NCI-H2196 (cell line): ENCODE data around the gene PAPLN.

Source experiments
- DNase-seq: peaks from one replicate; lab custom pipeline; 2025; ENCODE audit not compliant: unreplicated experiment; lab: John Stamatoyannopoulos, UW

PAPLN gene

DNA sequence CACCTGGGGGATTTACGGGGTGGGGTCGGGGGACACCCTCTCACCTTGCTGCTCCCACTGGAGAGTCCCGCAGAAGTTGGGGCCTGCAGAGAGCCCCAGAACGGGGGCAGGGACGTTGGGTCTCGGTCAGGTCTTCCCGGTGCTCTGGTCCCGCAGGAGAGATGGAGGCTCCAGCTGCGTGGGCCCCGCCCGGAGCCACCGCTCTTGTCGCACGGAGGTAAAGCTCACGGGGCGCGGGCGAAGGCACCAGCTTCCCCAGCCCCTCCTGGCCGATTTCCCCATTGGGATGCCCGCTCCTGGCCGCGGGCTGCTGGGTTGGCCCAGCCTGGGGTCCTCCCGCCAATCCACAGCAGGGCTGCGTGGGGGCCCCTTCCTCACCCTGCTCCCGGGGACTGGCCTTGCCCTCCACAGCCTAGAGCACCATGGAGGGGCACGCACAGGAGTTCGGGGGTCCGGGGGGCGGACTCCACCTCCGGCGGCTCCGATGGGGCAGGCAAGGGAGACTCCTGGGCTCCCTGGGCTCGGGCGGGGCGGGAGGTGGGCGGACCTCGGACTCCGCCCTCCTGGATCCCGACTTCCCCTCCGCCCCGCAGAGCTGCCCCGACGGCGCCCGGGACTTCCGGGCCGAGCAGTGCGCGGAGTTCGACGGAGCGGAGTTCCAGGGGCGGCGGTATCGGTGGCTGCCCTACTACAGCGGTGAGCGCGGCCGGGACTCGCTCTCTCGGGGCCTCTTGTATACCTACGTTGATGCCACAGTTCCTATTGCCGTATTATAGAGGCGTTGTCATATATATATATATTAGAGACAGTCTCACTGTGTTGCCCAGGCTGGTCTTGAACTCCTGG, 8.4 kb downstream of the PAPLN start:
- peak; percentile 19 for DNase-seq

DNA sequence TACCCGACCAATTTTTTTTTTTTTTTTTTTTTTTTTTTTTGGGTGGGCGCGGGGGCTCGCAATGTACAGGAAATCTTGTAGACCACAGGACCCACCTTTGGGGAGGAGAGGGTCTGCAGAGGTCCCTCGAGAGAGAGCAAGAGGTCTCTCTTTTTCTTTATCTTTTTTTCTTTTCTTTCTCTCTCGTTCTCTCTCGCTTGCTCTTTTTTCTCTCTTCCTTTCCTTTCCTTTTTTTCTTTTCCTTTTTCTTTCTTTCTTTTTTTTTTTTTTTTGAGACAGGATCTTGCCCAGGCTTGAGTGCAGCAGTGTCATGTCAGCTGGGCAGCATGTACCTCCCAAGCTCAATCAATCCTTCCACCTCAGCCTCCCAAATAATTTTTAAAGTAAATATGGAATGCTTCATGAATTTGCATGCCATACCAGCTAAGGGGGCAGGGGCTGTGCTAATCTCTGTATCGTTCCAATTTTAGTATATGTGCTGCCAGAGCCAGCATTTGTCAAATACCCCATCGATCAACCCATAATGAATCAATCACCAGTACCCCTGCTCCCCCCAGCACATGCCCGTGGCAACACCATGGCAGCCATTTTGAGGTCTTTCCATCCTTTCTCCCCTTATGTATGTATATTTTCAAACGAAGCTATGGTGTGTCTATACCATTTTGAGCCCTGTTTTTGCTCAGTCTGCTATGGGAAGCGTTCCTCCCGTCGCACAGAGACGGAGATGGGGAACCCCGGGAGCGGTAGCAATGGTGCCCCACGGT, 9.3 kb downstream of the PAPLN start:
- DNase-seq = no peak

DNA sequence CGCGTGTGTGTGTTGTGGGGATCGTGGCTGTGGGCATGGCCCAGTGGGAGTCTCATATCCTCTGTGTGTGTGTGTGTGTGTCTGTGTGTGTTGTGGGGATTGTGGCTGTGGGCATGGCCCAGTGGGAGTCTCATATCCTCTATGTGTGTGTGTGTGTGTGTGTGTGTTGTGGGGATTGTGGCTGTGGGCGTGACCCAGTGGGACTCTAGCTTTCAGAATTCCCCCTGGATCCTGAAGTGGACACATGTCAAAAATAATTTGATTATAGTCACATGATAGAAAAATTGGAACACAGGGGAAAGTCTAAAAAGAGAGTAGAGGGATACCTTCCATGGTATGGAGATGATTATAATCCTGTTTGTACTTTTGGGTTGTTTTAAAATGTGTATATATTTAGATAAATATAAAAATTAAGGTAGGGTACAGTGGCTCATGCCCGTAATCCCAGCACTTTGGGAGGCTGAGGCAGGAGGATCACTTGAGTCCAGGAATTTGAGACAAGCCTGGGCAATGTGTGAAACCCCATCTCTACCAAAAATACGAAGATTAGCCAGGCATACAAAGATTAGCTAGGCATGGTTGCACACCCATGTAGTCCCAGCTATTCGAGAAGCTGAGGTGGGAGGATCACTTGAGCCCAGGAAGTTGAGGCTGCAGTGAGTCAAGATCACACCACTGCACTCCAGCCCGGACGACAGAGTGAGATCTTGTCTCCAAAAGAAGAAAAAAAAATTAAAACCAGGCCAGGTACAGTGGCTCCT, 11.0 kb downstream of the PAPLN start:
- no peak for DNase-seq

DNA sequence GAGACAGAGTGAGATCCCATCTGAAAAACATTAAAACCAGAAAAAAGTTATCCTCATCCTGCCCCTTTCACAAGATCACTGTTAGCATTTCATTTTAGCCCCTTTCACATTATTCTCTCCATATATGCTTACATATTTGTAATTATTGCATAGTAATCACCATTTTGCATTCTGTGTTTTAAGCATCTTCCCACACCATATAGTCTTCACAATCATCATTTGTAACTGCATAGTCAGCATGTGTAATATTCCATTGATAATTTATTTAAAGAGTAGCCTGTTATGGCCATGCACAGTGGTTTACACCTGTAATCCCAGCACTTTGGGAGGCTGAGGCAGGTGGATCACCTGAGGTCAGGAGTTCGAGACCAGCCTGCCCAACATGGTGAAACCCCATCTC, 11.8 kb downstream of the PAPLN start:
- no peak for DNase-seq

DNA sequence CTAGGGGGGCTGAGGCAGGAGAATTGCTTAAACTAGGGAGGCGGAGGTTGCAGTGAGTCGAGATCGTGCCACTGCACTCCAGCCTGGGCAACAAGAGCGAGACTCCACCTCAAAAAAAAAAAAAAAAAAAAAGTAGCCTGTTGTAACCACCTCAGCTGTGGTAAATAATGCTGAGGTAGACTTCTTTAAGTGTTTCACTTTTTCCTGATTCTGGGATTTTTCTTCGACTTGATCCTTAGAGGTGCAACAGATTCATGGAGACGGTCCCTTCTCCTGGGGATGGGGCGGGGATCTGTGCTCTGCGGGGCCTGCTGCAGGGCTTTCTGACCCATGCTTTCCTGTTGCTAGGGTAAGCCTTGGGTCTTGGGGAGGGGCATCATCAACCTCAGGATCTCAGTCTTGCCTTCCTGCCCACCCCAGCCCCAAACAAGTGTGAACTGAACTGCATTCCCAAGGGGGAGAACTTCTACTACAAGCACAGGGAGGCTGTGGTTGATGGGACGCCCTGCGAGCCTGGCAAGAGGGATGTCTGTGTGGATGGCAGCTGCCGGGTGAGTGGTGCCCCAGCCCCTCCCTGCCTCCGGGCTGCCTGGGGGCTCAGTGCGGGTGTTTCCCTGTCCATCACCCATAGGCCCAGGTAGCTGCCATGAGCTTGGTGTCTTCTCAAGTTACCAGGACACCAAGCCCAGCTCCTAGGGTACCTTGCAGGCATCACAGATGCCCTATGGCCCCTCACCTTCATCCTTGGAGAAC, 12.4 kb downstream of the PAPLN start:
- no peak for DNase-seq

DNA sequence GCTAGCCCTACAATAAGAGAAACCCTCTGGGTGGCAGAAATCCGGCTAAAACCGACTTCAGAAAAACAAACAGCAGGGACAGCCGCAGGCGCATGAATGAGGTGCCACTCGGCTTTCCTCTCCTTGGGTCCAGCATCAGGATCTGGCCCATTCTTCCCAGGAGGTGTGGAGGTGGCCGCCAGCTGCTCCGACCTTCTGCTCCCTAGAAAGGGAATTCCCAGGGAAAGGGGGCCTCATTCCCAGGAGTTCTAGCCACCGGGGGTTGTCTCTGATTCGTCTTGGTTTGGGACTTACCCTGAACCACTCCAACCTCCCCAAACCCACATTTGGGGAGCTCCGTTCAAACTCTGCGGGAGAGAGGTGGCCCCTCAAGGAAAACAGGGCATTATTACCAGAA, 13.0 kb downstream of the PAPLN start:
- DNase-seq = no peak

DNA sequence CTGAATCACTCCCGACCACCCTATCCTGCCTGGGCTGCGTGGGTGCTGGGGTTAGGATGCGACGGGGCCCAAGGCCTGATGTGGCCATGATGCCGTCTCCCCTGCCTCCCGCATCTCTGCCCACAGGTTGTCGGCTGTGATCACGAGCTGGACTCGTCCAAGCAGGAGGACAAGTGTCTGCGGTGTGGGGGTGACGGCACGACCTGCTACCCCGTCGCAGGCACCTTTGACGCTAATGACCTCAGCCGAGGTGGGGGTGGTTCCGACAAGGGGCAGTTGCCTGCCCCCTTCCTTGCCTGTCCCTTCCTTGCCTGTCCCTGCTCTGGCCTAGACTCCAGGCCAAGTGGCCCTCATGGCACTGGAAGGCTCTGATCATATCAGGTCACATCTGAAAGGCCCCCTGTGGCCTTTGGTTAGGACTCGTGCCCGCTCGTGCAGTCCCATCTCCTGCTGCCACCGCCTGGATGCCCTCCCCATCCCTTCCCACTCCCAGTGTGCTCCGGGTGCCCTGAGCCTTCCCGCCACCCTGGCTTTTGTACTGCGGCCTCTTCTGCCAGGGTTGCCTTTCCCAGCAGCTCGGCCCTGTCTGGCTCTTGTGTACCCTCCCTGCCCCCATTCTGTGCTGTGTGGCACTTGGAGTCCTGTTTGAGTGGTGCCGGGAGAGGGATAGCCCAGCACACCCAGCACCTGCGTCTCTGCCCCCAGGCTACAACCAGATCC, 13.6 kb downstream of the PAPLN start:
- peak; percentile 56 for DNase-seq

DNA sequence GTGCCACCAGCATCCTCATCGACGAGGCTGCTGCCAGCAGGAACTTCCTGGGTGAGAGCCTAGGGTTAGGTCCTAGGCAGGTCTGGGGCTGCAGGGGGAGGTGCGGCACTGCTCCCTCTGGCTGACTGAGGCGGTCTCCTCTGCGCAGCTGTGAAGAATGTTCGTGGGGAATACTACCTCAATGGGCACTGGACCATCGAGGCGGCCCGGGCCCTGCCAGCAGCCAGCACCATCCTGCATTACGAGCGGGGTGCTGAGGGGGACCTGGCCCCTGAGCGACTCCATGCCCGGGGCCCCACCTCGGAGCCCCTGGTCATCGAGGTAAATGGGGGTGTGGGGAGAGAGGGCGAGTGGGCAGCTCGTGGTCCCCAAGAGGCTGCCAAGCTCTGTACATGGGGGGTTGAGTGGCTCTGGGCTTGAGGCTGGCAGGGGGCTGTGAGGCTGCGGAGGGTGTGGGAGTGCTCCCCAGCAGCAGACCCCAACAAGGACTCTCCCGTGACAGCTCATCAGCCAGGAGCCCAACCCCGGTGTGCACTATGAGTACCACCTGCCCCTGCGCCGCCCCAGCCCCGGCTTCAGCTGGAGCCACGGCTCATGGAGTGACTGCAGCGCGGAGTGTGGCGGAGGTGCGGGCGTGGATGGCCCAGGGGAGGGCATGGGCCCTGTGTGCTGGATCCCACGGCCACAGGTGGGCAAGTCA, 14.4 kb downstream of the PAPLN start:
- no peak for DNase-seq

DNA sequence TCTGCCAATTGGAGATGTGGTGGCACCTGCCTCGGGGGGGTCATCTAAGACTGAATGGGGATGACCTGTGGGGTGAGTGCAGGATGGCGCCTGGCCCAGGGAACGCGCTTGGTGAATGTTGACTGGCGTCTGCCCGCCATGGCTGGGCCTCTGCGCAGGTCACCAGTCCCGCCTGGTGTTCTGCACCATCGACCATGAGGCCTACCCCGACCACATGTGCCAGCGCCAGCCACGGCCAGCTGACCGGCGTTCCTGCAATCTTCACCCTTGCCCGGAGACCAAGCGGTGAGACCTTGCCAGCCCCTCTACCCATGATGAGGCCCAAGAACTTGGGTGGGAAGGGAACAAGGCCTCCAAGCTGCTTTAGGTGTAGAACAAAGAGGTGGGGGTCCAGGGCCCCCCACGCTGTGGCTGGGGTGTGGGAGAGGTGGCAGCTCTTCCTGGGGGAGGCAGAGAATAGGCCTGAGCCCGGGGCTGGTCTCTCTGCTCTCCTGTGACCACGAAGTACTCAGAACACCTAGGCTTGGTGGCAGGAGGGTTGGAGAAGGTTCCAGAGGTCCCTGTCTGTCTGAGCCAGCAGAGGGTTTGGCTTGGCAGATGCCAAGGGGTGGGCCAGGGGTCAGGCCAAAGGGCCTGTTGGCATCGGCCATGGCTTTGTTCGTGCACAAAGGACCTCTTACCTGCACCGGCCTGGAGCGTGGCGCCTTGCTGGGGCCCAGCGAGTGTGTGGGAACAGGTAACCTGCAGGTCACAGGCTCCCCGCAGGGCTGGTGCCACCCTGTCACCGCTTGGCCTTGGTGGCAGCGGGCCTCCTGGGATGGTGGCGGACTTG, 15.4 kb downstream of the PAPLN start:
- DNase-seq = no peak

DNA sequence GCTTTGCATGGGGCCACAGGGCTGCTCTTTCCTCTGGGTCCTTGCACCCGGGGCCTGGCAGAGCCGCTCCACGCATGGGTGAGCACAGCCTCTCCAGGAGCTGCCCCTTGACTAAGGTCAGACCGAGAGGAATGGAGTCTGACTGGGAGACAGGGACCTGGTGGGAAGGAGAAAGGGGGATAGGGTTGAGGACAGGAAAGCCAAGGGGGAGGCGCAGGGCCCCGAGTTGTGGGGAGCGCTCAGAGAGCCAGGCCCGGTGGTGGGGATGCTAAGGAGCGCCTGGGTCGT, 16.0 kb downstream of the PAPLN start:
- DNase-seq = no peak

DNA sequence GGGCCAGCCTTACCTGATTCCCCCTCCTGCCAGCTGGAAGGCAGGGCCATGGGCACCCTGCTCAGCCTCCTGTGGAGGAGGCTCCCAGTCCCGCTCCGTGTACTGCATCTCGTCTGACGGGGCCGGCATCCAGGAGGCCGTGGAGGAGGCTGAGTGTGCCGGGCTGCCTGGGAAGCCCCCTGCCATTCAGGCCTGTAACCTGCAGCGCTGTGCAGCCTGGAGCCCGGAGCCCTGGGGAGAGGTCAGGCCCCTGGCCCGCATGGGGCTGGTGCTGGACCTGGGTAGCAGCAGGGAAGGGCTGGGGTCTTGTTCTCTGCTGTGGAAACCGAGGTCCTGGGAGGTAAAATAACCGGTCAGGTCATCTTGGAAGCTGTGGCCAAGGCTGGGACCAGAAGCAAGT, 16.4 kb downstream of the PAPLN start:
- DNase-seq = no peak

DNA sequence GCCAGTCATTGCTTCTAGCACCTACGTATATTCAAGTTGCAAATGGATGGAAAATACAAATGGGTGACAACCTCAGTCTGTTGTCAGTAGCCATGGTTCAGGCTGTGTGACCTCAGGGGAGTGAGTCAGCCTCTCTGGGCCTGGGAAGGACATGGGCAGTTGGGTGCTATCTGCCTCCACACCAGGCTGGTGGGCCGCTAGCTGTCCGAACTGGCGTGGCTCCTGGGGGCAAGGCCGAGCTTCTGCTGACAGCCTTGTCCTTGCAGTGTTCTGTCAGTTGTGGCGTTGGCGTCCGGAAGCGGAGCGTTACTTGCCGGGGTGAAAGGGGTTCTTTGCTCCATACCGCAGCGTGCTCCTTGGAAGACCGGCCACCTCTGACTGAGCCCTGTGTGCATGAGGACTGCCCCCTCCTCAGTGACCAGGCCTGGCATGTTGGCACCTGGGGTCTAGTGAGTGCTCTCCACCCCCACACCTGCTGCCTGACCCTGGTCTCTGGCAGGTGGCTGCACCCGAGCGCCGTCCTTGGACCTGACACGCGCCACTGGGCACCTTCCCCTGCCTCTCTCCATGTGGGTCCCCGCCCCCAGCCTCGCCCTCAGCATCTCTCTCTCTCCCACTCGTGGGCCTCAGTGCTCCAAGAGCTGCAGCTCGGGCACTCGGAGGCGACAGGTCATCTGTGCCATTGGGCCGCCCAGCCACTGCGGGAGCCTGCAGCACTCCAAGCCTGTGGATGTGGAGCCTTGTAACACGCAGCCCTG, 17.1 kb downstream of the PAPLN start:
- DNase-seq = no peak

DNA sequence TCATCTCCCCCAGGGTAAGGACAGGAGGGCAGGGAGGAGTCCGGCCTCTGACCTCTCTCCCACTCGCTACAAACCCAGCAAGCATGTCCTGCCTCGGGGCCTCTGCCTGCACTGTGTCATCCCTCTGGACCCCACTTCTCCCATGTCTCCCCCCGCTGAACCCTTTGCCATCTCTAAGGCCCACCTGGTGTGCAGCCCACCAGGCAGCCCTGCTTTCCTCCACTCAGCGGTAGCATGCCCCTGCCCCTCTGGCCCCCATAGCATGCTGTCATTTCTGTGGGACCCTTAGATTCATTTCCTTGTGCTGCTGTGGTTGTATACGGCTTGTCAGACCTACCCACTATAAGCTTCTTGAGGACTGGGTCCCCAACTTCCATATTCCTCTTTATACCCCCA, 17.7 kb downstream of the PAPLN start:
- DNase-seq = no peak

DNA sequence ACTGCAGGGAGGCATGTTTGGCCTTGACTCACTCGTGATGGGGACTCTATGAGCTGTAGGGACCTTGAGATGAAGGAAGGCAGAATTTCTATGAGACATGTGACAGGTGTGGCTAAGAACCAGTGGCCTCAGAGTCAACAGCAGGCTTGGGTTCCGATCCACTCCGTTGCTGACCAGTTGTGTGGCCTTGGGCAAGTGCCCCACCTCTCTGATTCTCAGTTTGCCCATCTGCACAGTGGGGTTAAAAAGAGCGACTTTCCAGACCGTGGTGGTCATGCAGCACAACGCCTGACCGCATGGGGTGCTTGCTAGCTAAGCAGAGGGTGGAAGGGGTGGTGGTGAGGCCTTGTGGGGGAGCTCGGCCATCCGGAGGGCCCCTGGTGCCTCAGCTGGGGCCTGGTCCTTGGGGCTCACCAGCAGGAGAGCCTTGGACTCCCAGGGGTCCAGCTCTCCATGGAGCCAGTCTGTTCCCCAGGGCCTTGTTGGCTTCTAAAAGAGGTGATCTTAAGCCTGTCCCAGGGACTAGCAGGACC, 18.5 kb downstream of the PAPLN start:
- no peak for DNase-seq

DNA sequence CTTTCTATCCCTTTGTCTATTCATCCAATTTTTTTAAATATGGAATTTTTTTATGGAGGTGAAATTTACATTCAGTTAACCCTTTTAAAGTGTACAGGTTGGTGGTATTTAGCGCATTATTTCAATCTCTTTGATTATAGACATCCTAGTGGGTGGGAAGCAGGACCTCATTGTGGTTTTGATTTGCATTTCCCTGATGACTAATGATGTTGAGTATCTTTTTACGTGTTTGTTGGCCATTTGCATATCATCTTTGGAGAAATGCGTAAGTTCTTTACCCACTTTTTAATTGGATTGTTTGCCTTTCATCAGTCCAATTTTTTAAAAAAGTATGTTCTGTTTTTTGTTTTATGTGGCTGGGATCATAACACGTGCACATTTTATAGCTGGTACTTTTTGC, 20.8 kb downstream of the PAPLN start:
- no peak for DNase-seq

DNA sequence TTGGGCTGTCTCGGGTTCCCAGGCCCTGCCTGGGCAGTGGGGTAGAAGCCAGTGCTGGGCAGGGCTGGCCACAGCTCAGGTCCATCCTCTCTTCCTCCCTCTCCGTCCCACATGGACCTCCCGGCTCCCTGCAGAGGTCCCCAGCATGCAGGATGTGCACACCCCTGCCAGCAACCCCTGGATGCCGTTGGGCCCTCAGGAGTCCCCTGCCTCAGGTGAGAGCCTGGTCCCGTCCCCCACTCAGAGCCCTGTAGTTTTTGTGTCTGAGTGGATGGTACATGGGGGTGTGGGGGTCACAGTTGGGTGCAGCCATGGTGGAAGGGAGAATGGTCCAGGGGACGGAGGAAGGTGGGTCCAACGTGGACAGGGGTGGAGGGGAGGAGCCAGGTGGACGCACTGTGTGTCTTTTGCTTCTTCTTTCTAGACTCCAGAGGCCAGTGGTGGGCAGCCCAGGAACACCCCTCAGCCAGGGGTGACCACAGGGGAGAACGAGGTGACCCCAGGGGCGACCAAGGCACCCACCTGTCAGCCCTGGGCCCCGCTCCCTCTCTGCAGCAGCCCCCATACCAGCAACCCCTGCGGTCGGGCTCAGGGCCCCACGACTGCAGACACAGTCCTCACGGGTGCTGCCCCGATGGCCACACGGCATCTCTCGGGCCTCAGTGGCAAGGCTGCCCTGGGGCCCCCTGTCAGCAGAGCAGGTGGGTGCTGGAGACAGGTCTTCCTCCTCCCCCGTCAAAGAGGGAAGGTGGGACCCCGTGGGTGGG, 21.7 kb downstream of the PAPLN start:
- DNase-seq = no peak

DNA sequence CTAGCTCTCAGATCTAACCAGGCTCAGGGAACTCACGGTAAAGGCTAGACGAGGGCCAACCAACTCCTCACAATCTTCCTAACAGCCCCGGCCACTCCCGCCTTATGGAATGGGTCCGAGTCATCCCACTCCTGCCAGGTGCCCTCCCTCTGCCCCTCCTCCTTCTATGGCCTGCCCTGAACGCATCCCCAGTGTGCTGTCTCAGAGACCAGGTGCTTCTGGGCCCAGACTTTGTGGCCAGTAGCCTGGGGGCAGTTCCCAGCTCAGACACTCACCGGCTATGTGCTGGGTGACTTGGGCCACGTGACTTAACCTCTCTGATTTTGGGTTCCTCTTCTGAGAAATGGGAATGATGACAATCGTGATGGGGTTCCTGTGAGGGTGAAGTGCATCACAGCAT, 22.5 kb downstream of the PAPLN start:
- DNase-seq = no peak
